Measurements from ENCODE around the gene NCKAP5. TPM values are rescaled to one million over a fixed set of nuclear protein-coding genes. Genes with fewer than 3 reads are reported as not detected.

NCKAP5 gene
- total and polyA plus RNA-seq, 10 donors, result 0.39 to 6.0 (median 3.3) TPM

GRCh38 chr2:133574620-133575019, 6.4 kb upstream of the NCKAP5 start:
- DNase-seq, result no peak
- Histone ChIP-seq H3K4me1 (no peaks in the 10 kb centered on the region), H3K27ac (no peak overlapping the region), H3K27me3 (replicated peaks in 1 of 7) (no peaks in the 10 kb centered on the region), H3K36me3 (no peaks in the 10 kb centered on the region), H3K9me3 (no peaks in the 10 kb centered on the region), H3K4me3 (no peak overlapping the region)
- 86 to 100% (median 88%) methylated on average over 1 of the region's 1 CpG for WGBS, 5 donors
- intact Hi-C loops (cut with DNase I; ENCODE audit: low total_unique reads), result no loop called here
- no peak for TF ChIP-seq POLR2AphosphoS5 (IDR thresholded peaks at IDR 0.05)
- TF ChIP-seq CTCF (IDR thresholded peaks at IDR 0.05 in 8 of 11, conservative IDR thresholded peaks at IDR 0.05 in 3 of 11), result no peak
- no peak for TF ChIP-seq POLR2A (IDR thresholded peaks at IDR 0.05)

- H3K4me1 ChIP-seq, result no peaks in the 10 kb centered on the region
- intact Hi-C loops (cut with DNase I; ENCODE audit: low total_unique reads), result no loop called here
- no peak overlapping the region for H3K27ac ChIP-seq
- 63 to 77% (median 75%) methylated on average over 5 of the region's 5 CpGs for WGBS, 5 donors
- no peak for DNase-seq
- TF ChIP-seq CTCF (IDR thresholded peaks at IDR 0.05 in 8 of 11, conservative IDR thresholded peaks at IDR 0.05 in 3 of 11), result no peak
- TF ChIP-seq POLR2AphosphoS5 (IDR thresholded peaks at IDR 0.05), result no peak
- no peak for TF ChIP-seq POLR2A (IDR thresholded peaks at IDR 0.05)
- no peaks in the 10 kb centered on the region for H3K36me3 ChIP-seq
- H3K27me3 ChIP-seq (replicated peaks in 1 of 7), result no peaks in the 10 kb centered on the region
- no peaks in the 10 kb centered on the region for H3K9me3 ChIP-seq
- H3K4me3 ChIP-seq, result no peak overlapping the region
Measured at GRCh38 chr2:133574186-133574585, 5.9 kb upstream of the NCKAP5 start.

GRCh38 chr2:133573491-133574162, 5.4 kb upstream of the NCKAP5 start:
- DNase-seq, result no peak
- H3K4me3 ChIP-seq, result no peak overlapping the region
- no peaks in the 10 kb centered on the region for H3K36me3 ChIP-seq
- intact Hi-C loops (cut with DNase I; ENCODE audit: low total_unique reads), result no loop called here
- H3K27me3 ChIP-seq (replicated peaks in 1 of 7), result peaks cover 0 to 1% (median 0%) of the 10 kb centered on the region in 7 donors
- no peak overlapping the region for H3K27ac ChIP-seq
- 82 to 91% (median 88%) methylated on average over 6 of the region's 6 CpGs for WGBS, 5 donors
- H3K9me3 ChIP-seq, result no peaks in the 10 kb centered on the region
- no peaks in the 10 kb centered on the region for H3K4me1 ChIP-seq
- TF ChIP-seq POLR2AphosphoS5 (IDR thresholded peaks at IDR 0.05), result no peak
- no peak for TF ChIP-seq CTCF (IDR thresholded peaks at IDR 0.05 in 8 of 11, conservative IDR thresholded peaks at IDR 0.05 in 3 of 11)
- TF ChIP-seq POLR2A (IDR thresholded peaks at IDR 0.05), result no peak

- no peaks in the 10 kb centered on the region for H3K4me1 ChIP-seq
- DNase-seq, result no peak
- H3K36me3 ChIP-seq, result no peaks in the 10 kb centered on the region
- no peak overlapping the region for H3K27ac ChIP-seq
- peaks cover 0 to 13% (median 0%) of the 10 kb centered on the region in 7 donors for H3K27me3 ChIP-seq (replicated peaks in 1 of 7)
- intact Hi-C loops (cut with DNase I; ENCODE audit: low total_unique reads), result no loop called here
- H3K9me3 ChIP-seq, result no peaks in the 10 kb centered on the region
- 77 to 83% (median 80%) methylated on average over 6 of the region's 6 CpGs for WGBS, 5 donors
- TF ChIP-seq POLR2AphosphoS5 (IDR thresholded peaks at IDR 0.05) (no peak), CTCF (IDR thresholded peaks at IDR 0.05 in 8 of 11, conservative IDR thresholded peaks at IDR 0.05 in 3 of 11) (no peak), POLR2A (IDR thresholded peaks at IDR 0.05) (no peak)
- no peak overlapping the region for H3K4me3 ChIP-seq
Measured at GRCh38 chr2:133571249-133571648, 3.0 kb upstream of the NCKAP5 start.

Measured in spleen (tissue), 11 donors.